Measurements from ENCODE around the gene CLIC5. TPM values are rescaled to one million over a fixed set of nuclear protein-coding genes. Genes with fewer than 3 reads are reported as not detected.

Gene CLIC5
- total and polyA plus RNA-seq, 9 donors = 8.5 to 15.4 (median 14.2) TPM

GRCh38 chr6:45922728-45923351 is 92.8 kb downstream of the CLIC5 start:
- Histone ChIP-seq H3K9me3 (replicated peaks; ENCODE audit: control insufficient read depth, low read depth, low read length) (no peaks in the 10 kb centered on the region), H3K36me3 (ENCODE audit: control insufficient read depth, insufficient read depth, low read length) (no peaks in the 10 kb centered on the region), H3K4me1 (ENCODE audit: control insufficient read depth, insufficient read depth, low read length) (peaks cover 9% of the 10 kb centered on the region), H3K4me3 (ENCODE audit: low read length) (no peak overlapping the region), H3K27ac (ENCODE audit: low read length) (no peak overlapping the region), H3K27me3 (ENCODE audit: control insufficient read depth, insufficient read depth, low read length) (no peaks in the 10 kb centered on the region)
- DNase-seq = peak; percentile 91
- 73% methylated on average over 2 of the region's 11 CpGs for WGBS (ENCODE audit: insufficient coverage)

- Histone ChIP-seq H3K36me3 (ENCODE audit: control insufficient read depth, insufficient read depth, low read length) (no peaks in the 10 kb centered on the region), H3K9me3 (replicated peaks; ENCODE audit: control insufficient read depth, low read depth, low read length) (no peaks in the 10 kb centered on the region), H3K4me3 (ENCODE audit: low read length) (no peak overlapping the region), H3K27ac (ENCODE audit: low read length) (no peak overlapping the region), H3K27me3 (ENCODE audit: control insufficient read depth, insufficient read depth, low read length) (no peaks in the 10 kb centered on the region), H3K4me1 (ENCODE audit: control insufficient read depth, insufficient read depth, low read length) (peaks cover 7% of the 10 kb centered on the region)
- 0% methylated on average over 1 of the region's 6 CpGs for WGBS (ENCODE audit: insufficient coverage)
- peak; percentile 61 for DNase-seq
Measured at GRCh38 chr6:45921691-45922281, 93.9 kb downstream of the CLIC5 start.

- Histone ChIP-seq H3K27ac (ENCODE audit: low read length) (no peak overlapping the region), H3K27me3 (ENCODE audit: control insufficient read depth, insufficient read depth, low read length) (no peaks in the 10 kb centered on the region), H3K4me1 (ENCODE audit: control insufficient read depth, insufficient read depth, low read length) (peaks cover 7% of the 10 kb centered on the region), H3K4me3 (ENCODE audit: low read length) (no peak overlapping the region), H3K9me3 (replicated peaks; ENCODE audit: control insufficient read depth, low read depth, low read length) (no peaks in the 10 kb centered on the region), H3K36me3 (ENCODE audit: control insufficient read depth, insufficient read depth, low read length) (no peaks in the 10 kb centered on the region)
- 67% methylated on average over 1 of the region's 5 CpGs for WGBS (ENCODE audit: insufficient coverage)
- no peak for DNase-seq
Measured at GRCh38 chr6:45920819-45921511, 94.7 kb downstream of the CLIC5 start.

GRCh38 chr6:45917439-45917838 is 98.2 kb downstream of the CLIC5 start:
- WGBS (ENCODE audit: insufficient coverage) = 63% methylated on average over 2 of the region's 2 CpGs

GRCh38 chr6:45916692-45917091 is 99.0 kb downstream of the CLIC5 start:
- Histone ChIP-seq H3K27me3 (ENCODE audit: control insufficient read depth, insufficient read depth, low read length) (no peaks in the 10 kb centered on the region), H3K4me1 (ENCODE audit: control insufficient read depth, insufficient read depth, low read length) (peaks cover 2% of the 10 kb centered on the region), H3K9me3 (replicated peaks; ENCODE audit: control insufficient read depth, low read depth, low read length) (no peaks in the 10 kb centered on the region), H3K36me3 (ENCODE audit: control insufficient read depth, insufficient read depth, low read length) (no peaks in the 10 kb centered on the region), H3K27ac (ENCODE audit: low read length) (peak overlapping the region; percentile 37), H3K4me3 (ENCODE audit: low read length) (no peak overlapping the region)
- DNase-seq = no peak
- WGBS (ENCODE audit: insufficient coverage) = 93% methylated on average over 3 of the region's 5 CpGs

More at GRCh38 chr6:45917439-45917838, 98.2 kb downstream of the CLIC5 start:
- H3K4me1 ChIP-seq (ENCODE audit: control insufficient read depth, insufficient read depth, low read length) = peaks cover 7% of the 10 kb centered on the region
- H3K27ac ChIP-seq (ENCODE audit: low read length) = peak overlapping the region; percentile 37
- no peak for DNase-seq
- H3K4me3 ChIP-seq (ENCODE audit: low read length) = no peak overlapping the region
- H3K9me3 ChIP-seq (replicated peaks; ENCODE audit: control insufficient read depth, low read depth, low read length) = no peaks in the 10 kb centered on the region
- H3K27me3 ChIP-seq (ENCODE audit: control insufficient read depth, insufficient read depth, low read length) = no peaks in the 10 kb centered on the region
- H3K36me3 ChIP-seq (ENCODE audit: control insufficient read depth, insufficient read depth, low read length) = no peaks in the 10 kb centered on the region

GRCh38 chr6:45915780-45916468 is 99.7 kb downstream of the CLIC5 start:
- no peak for DNase-seq
- Histone ChIP-seq H3K4me1 (ENCODE audit: control insufficient read depth, insufficient read depth, low read length) (no peaks in the 10 kb centered on the region), H3K9me3 (replicated peaks; ENCODE audit: control insufficient read depth, low read depth, low read length) (no peaks in the 10 kb centered on the region), H3K36me3 (ENCODE audit: control insufficient read depth, insufficient read depth, low read length) (no peaks in the 10 kb centered on the region), H3K27me3 (ENCODE audit: control insufficient read depth, insufficient read depth, low read length) (no peaks in the 10 kb centered on the region), H3K27ac (ENCODE audit: low read length) (no peak overlapping the region), H3K4me3 (ENCODE audit: low read length) (no peak overlapping the region)
- 83% methylated on average over 3 of the region's 3 CpGs for WGBS (ENCODE audit: insufficient coverage)

GRCh38 chr6:45911691-45912090 is 104.0 kb downstream of the CLIC5 start:
- no peaks in the 10 kb centered on the region for H3K27me3 ChIP-seq (ENCODE audit: control insufficient read depth, insufficient read depth, low read length)
- no peaks in the 10 kb centered on the region for H3K9me3 ChIP-seq (replicated peaks; ENCODE audit: control insufficient read depth, low read depth, low read length)
- H3K4me3 ChIP-seq (ENCODE audit: low read length) = no peak overlapping the region
- H3K27ac ChIP-seq (ENCODE audit: low read length) = no peak overlapping the region
- H3K36me3 ChIP-seq (ENCODE audit: control insufficient read depth, insufficient read depth, low read length) = no peaks in the 10 kb centered on the region
- H3K4me1 ChIP-seq (ENCODE audit: control insufficient read depth, insufficient read depth, low read length) = no peaks in the 10 kb centered on the region
- DNase-seq = no peak
- WGBS (ENCODE audit: insufficient coverage) = 87% methylated on average over 3 of the region's 7 CpGs

- H3K9me3 ChIP-seq (replicated peaks; ENCODE audit: control insufficient read depth, low read depth, low read length) = no peaks in the 10 kb centered on the region
- H3K27me3 ChIP-seq (ENCODE audit: control insufficient read depth, insufficient read depth, low read length) = no peaks in the 10 kb centered on the region
- H3K36me3 ChIP-seq (ENCODE audit: control insufficient read depth, insufficient read depth, low read length) = no peaks in the 10 kb centered on the region
- no peak for DNase-seq
- peaks cover 16% of the 10 kb centered on the region for H3K4me1 ChIP-seq (ENCODE audit: control insufficient read depth, insufficient read depth, low read length)
- H3K27ac ChIP-seq (ENCODE audit: low read length) = no peak overlapping the region
- no peak overlapping the region for H3K4me3 ChIP-seq (ENCODE audit: low read length)
- 71% methylated on average over 1 of the region's 1 CpG for WGBS (ENCODE audit: insufficient coverage)
Measured at GRCh38 chr6:45903959-45904358, 111.7 kb downstream of the CLIC5 start.

- H3K9me3 ChIP-seq (replicated peaks; ENCODE audit: control insufficient read depth, low read depth, low read length) = no peaks in the 10 kb centered on the region
- DNase-seq = no peak
- no peak overlapping the region for H3K27ac ChIP-seq (ENCODE audit: low read length)
- WGBS (ENCODE audit: insufficient coverage) = 89% methylated on average over 13 of the region's 15 CpGs
- H3K4me1 ChIP-seq (ENCODE audit: control insufficient read depth, insufficient read depth, low read length) = peaks cover 16% of the 10 kb centered on the region
- no peak overlapping the region for H3K4me3 ChIP-seq (ENCODE audit: low read length)
- H3K27me3 ChIP-seq (ENCODE audit: control insufficient read depth, insufficient read depth, low read length) = no peaks in the 10 kb centered on the region
- H3K36me3 ChIP-seq (ENCODE audit: control insufficient read depth, insufficient read depth, low read length) = no peaks in the 10 kb centered on the region
Measured at GRCh38 chr6:45902984-45903383, 112.7 kb downstream of the CLIC5 start.

All from muscle of leg (tissue), 11 donors.